K562 (cell line): ENCODE results near the gene RPUSD1. TPM values are rescaled to one million over a fixed set of nuclear protein-coding genes. Genes with fewer than 3 reads are reported as not detected.

Experiments
- ATF1 ChIP-seq, 2 experiments: fragments of 450-650 bp in 1 of 2; IDR thresholded peaks; 2 replicates each; pipeline ENCODE4 v1.6.1; 2016; ENCODE audit warnings: missing compliant biosample characterization in 1 of 2, missing genetic modification characterization in 1 of 2
- C11orf30 ChIP-seq: fragments of 450-650 bp; IDR thresholded peaks from 2 replicates; pipeline ENCODE4 v1.6.1; 2016; ENCODE audit warnings: low read depth, mild to moderate bottlenecking
- CTBP1 ChIP-seq: fragments of 450-650 bp; IDR thresholded peaks from 2 replicates; pipeline ENCODE4 v1.6.1; 2016; ENCODE audit warnings: borderline replicate concordance
- CTCFL ChIP-seq: IDR thresholded peaks from 2 replicates; pipeline ENCODE4 v1.6.1; 2011; ENCODE audit warnings: borderline replicate concordance, low read depth, mild to moderate bottlenecking, moderate library complexity, low read length; ENCODE audit not compliant: insufficient read depth, poor library complexity, severe bottlenecking
- E2F4 ChIP-seq: sonication (generic); formaldehyde crosslinking; IDR thresholded peaks from 2 replicates; pipeline ENCODE4 v1.8.0; 2022; ENCODE audit warnings: mild to moderate bottlenecking, low read depth, missing genetic modification reagents
- FOXM1 ChIP-seq, 2 experiments: fragments of 450-650 bp in 1 of 2; sonication (generic) in 1 of 2; formaldehyde crosslinking in 1 of 2; IDR thresholded peaks; 2 replicates each; pipeline versions ENCODE4 v1.6.1 to v1.9.0; 2017 to 2022; ENCODE audit warnings: low read depth in 2 of 2, mild to moderate bottlenecking in 2 of 2, missing genetic modification reagents in 1 of 2, moderate library complexity in 1 of 2
- FUS ChIP-seq: fragments of 200-400 bp; formaldehyde crosslinking; optimal IDR thresholded peaks from 2 replicates; pipeline ENCODE3; 2017; ENCODE audit warnings: low read depth, low read length
- HDAC2 ChIP-seq: fragments of 450-650 bp; IDR thresholded peaks from 2 replicates; pipeline ENCODE4 v1.6.1; 2016; ENCODE audit warnings: mild to moderate bottlenecking
- RBM14 ChIP-seq: fragments of 200-400 bp; formaldehyde crosslinking; IDR thresholded peaks from 2 replicates; pipeline ENCODE4 v1.6.1; 2018; ENCODE audit warnings: low read depth, mild to moderate bottlenecking, low read length, moderate library complexity, borderline replicate concordance; ENCODE audit not compliant: insufficient read depth
- RNF2 ChIP-seq: sonication (generic); IDR thresholded peaks from 2 replicates; pipeline ENCODE4 v1.6.1; 2016
- SRSF7 ChIP-seq: fragments of 200-400 bp; formaldehyde crosslinking; optimal IDR thresholded peaks from 2 replicates; pipeline ENCODE3; 2017; ENCODE audit warnings: mild to moderate bottlenecking, low read depth, low read length
- TFAP4 ChIP-seq: sonication (generic); formaldehyde crosslinking; IDR thresholded peaks from 2 replicates; pipeline ENCODE4 v1.8.0; 2022; ENCODE audit warnings: missing genetic modification reagents, mild to moderate bottlenecking, moderate library complexity, borderline replicate concordance
- U2AF1 ChIP-seq: fragments of 200-400 bp; formaldehyde crosslinking; optimal IDR thresholded peaks from 2 replicates; pipeline ENCODE3; 2017; ENCODE audit warnings: mild to moderate bottlenecking, low read depth, low read length, moderate library complexity
- ZEB2 ChIP-seq: fragments of 450-650 bp; IDR thresholded peaks from 2 replicates; pipeline ENCODE4 v1.6.1; 2016
- ZNF444 ChIP-seq: fragments of 250-450 bp; sonication (Bioruptor Pico); IDR thresholded peaks from 2 replicates; pipeline ENCODE4 v1.4.0; 2020; ENCODE audit warnings: mild to moderate bottlenecking, moderate library complexity
- ZNF592 ChIP-seq: fragments of 450-650 bp; IDR thresholded peaks from 2 replicates; pipeline ENCODE4 v1.6.1; 2017; ENCODE audit warnings: antibody characterized with exemption, mild to moderate bottlenecking
- polyA plus RNA-seq, 8 experiments: library from polyadenylated mRNA; depleted of rRNA in 4 of 8; stranded (reverse) in 5 of 8; unstranded in 3 of 8; fragments of >200 nt; fragmentation: Nextera tagmentation in 2 of 8; fragmentation: Illumina TruSeq in 1 of 8; extraction: Ambion mirVana in 2 of 8; extraction: Trizol in 1 of 8; gene quantifications; 2 replicates each; pipeline versions ENCODE4 v1.2.1 to v1.2.3, GENCODE V29; 2011 to 2014; ENCODE audit warnings: inconsistent platforms in 1 of 8, missing spikeins in 1 of 8
- total RNA-seq, 7 experiments: library from RNA; depleted of rRNA in 6 of 7; stranded (reverse); fragments of >200 nt in 6 of 7; fragmentation: Illumina TruSeq in 2 of 7; extraction: Trizol in 2 of 7; gene quantifications; 2 replicates each; pipeline versions ENCODE4 v1.2.1 to v1.2.3, GENCODE V29; 2011 to 2021; ENCODE audit warnings: low replicate concordance in 1 of 7

RPUSD1 gene
- total and polyA plus RNA-seq, 9 of the 15 experiments (the other 6 are each of a cell fraction or from before 2014, with no cell fraction given) = 0.45 to 56.6 (median 12.0) TPM

- no peak for TF ChIP-seq FOXM1 (IDR thresholded peaks at IDR 0.05; ENCODE audit: low read depth)
- no peak for TF ChIP-seq FOXM1 (CRISPR knock-in tag; IDR thresholded peaks at IDR 0.05; ENCODE audit: low read depth)
- TF ChIP-seq SRSF7 = no peak
- no peak for TF ChIP-seq FUS
- TF ChIP-seq RBM14 = no peak
- no peak for TF ChIP-seq U2AF1
- peak; percentile 74 for TF ChIP-seq CTBP1
- TF ChIP-seq ZEB2 = no peak
- TF ChIP-seq ATF1 (CRISPR knock-in tag; IDR thresholded peaks at IDR 0.05) = no peak
- TF ChIP-seq ATF1 (tag; IDR thresholded peaks at IDR 0.05) = no peak
- no peak for TF ChIP-seq RNF2
- peak; percentile 89 for TF ChIP-seq TFAP4 (CRISPR knock-in tag)
- TF ChIP-seq HDAC2 = no peak
- TF ChIP-seq ZNF444 = no peak
- TF ChIP-seq ZNF592 = 0 out of 2 replicates have a peak, but pooled peaks have one; percentile 43
- TF ChIP-seq C11orf30 = no peak
- peak; percentile 85 for TF ChIP-seq CTCFL
- TF ChIP-seq E2F4 (CRISPR knock-in tag) = no peak
These were observed 2.3 kb downstream of the RPUSD1 start (continued) for GRCh38 chr16:785563-786535.
